Memory B cell (primary cell): ENCODE results near the gene CAMTA1.
"Not testable (repeated sequence)": the region's sequence is repeated elsewhere in the genome, so short reads cannot be mapped to it uniquely, and the experiment has no call there.

Experiments used
- ATAC-seq: fragments of 150-1000 bp; cut with Tn5 transposase; 2 replicates; pipeline ENCODE4 v1.10.0; 2021; ENCODE audit warnings: low read depth, mild to moderate bottlenecking, moderate library complexity
- DNase-seq, 2 donors: peaks; one replicate each; pipeline ENCODE4 v3.0.0; 2022; ENCODE audit warnings: low spot score in 2 of 2
- H3K27ac Mint-ChIP-seq: one replicate; pipeline ENCODE4 v1.8.0; 2022; ENCODE audit warnings: mild to moderate bottlenecking, moderate library complexity, mixed read lengths
- H3K27me3 Mint-ChIP-seq: one replicate; pipeline ENCODE4 v1.8.0; 2022; ENCODE audit warnings: mixed read lengths
- H3K36me3 Mint-ChIP-seq: one replicate; pipeline ENCODE4 v1.8.0; 2022; ENCODE audit warnings: mild to moderate bottlenecking, mixed read lengths
- H3K4me1 Mint-ChIP-seq: one replicate; pipeline ENCODE4 v1.8.0; 2022; ENCODE audit warnings: mixed read lengths
- H3K4me3 Mint-ChIP-seq: one replicate; pipeline ENCODE4 v1.8.0; 2022; ENCODE audit warnings: mild to moderate bottlenecking, moderate library complexity, mixed read lengths
- H3K9me3 Mint-ChIP-seq: one replicate; pipeline ENCODE4 v1.8.0; 2022; ENCODE audit warnings: mixed read lengths

Gene CAMTA1

DNA sequence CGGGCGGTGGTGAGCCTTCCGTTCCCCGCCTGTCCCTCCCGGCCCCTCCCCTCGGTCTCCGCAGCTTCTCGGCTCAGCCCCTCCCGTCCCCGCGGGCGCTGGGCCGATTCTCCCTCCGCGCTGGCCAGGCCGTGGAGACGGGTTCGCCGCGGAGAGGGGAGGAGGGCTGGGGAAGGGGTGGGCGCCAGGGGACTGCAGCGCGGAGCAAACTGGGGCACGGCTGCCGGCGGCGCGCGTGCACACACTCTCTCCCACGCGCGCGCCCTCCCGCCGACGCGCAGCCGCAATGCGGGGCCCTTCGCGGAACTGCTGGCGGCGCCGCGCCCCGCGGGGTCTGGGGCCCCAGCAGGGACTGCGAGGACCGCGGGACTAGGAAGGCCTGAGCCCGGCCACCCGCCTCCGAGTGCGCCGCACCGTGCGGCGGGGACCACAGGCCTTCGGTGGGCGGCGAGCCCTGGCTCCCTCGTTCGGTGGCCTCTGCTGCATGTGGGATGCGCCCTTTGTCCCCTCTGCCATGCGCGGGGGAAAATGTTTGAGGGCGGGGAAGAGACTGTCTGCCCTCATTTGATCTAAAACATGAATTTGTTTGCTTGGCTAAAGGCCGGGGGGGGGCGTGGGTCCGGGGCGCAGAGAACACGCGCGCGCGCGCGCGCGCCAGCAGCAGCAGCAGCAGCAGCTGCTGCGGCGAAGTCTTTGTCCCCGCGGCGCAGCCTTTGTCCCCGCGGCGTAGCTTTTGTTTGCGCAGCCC is 895.1 kb downstream of the CAMTA1 start:
- Mint-ChIP-seq H3K36me3 (no peaks in the 10 kb centered on the region), H3K4me1 (no peaks in the 10 kb centered on the region), H3K4me3 (peak overlapping the region; percentile 85), H3K27ac (no peak overlapping the region), H3K27me3 (peaks cover 2% of the 10 kb centered on the region), H3K9me3 (no peaks in the 10 kb centered on the region)
- peak in 1 of 2 donors; percentile 41 for DNase-seq
- peak; percentile 73 for ATAC-seq

DNA sequence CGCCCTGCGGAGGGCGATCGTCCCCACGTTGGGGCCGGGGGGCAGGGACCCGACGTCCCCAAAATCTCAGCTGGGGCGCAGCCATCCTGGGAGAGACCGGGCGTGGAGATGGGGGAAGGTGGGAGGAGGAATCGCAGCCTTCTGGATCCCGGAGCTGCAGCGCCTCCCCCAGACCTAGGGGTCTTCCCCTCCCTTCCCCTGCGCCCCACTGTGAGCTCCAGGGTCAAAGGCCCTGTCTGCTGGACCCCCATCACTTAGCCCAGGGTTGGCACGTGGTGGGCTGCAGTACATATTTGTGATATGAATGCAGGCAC is 895.7 kb downstream of the CAMTA1 start:
- ATAC-seq, result no peak
- no peaks in the 10 kb centered on the region for H3K9me3 Mint-ChIP-seq
- H3K4me3 Mint-ChIP-seq, result peak overlapping the region; percentile 65
- H3K36me3 Mint-ChIP-seq, result no peaks in the 10 kb centered on the region
- no peak for DNase-seq
- H3K27ac Mint-ChIP-seq, result no peak overlapping the region
- peaks cover 5% of the 10 kb centered on the region for H3K27me3 Mint-ChIP-seq
- no peaks in the 10 kb centered on the region for H3K4me1 Mint-ChIP-seq

DNA sequence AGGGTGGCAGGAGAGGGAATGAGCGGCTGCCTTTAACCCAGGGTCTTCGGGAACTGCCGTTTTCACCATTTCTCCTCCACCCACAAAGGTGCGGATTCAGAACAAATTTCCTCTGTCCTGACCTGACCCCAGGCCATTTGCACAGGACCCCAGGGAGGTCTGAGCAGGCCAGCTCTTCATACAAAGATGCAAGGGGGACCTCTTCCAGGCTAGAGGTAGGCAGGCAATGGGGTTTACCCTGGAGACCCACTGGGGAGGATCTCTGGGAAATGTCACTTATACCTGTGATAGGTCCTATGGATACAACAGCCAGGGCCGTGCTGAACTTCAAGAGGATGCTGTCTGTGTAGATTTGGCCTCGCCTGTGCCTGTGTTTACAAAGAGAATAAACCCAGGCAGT is 896.1 kb downstream of the CAMTA1 start:
- H3K27me3 Mint-ChIP-seq, result peaks cover 8% of the 10 kb centered on the region
- no peaks in the 10 kb centered on the region for H3K9me3 Mint-ChIP-seq
- H3K4me1 Mint-ChIP-seq, result no peaks in the 10 kb centered on the region
- ATAC-seq (no peak), DNase-seq (no peak)
- no peak overlapping the region for H3K27ac Mint-ChIP-seq
- no peaks in the 10 kb centered on the region for H3K36me3 Mint-ChIP-seq
- H3K4me3 Mint-ChIP-seq, result no peak overlapping the region

DNA sequence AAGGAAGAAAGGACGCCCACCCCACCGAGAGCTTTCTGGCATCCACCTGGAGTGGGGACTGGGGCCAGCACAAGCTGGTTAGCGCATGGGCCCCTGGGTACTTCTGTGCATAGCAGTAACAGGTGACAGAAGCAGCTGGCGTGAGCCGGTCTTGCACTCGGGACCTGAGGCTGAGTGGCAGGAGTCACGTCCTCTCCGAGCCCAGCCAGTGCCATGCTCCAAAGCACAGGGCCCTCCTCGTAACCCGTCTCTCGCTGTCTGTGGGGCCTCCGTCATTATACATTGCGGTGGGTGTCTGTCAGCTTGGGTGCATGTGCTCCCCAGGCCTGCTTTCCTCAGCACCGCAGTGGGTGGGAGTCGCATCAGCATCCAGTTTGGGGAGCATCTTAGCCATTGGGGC is 898.3 kb downstream of the CAMTA1 start:
- no peaks in the 10 kb centered on the region for H3K9me3 Mint-ChIP-seq
- DNase-seq (no peak), ATAC-seq (no peak)
- peaks cover 14% of the 10 kb centered on the region for H3K27me3 Mint-ChIP-seq
- no peak overlapping the region for H3K4me3 Mint-ChIP-seq
- no peak overlapping the region for H3K27ac Mint-ChIP-seq
- H3K36me3 Mint-ChIP-seq, result no peaks in the 10 kb centered on the region
- H3K4me1 Mint-ChIP-seq, result no peaks in the 10 kb centered on the region

DNA sequence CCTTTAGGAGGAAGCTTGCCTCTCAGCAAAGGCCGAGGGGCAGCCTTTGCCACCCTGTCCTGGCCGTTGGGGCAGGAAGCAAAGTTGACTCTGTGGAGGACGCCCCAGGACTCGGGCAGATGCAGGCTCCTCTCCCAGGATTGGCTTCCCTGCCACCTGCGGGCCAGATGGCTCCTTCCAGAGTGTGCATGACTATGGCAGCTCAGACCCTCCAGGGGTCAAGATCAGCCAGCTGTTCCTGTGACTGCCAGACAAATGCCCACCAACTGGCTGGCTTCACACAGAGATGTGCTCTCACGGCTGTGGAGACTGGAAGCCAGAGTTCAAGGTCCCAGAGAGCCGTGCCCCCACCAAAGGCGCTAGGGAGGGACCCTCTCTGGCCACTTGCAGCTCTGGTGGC is 898.9 kb downstream of the CAMTA1 start:
- ATAC-seq, result no peak
- Mint-ChIP-seq H3K9me3 (no peaks in the 10 kb centered on the region), H3K4me1 (no peaks in the 10 kb centered on the region), H3K27ac (no peak overlapping the region), H3K4me3 (no peak overlapping the region), H3K27me3 (peaks cover 14% of the 10 kb centered on the region), H3K36me3 (no peaks in the 10 kb centered on the region)
- no peak for DNase-seq

DNA sequence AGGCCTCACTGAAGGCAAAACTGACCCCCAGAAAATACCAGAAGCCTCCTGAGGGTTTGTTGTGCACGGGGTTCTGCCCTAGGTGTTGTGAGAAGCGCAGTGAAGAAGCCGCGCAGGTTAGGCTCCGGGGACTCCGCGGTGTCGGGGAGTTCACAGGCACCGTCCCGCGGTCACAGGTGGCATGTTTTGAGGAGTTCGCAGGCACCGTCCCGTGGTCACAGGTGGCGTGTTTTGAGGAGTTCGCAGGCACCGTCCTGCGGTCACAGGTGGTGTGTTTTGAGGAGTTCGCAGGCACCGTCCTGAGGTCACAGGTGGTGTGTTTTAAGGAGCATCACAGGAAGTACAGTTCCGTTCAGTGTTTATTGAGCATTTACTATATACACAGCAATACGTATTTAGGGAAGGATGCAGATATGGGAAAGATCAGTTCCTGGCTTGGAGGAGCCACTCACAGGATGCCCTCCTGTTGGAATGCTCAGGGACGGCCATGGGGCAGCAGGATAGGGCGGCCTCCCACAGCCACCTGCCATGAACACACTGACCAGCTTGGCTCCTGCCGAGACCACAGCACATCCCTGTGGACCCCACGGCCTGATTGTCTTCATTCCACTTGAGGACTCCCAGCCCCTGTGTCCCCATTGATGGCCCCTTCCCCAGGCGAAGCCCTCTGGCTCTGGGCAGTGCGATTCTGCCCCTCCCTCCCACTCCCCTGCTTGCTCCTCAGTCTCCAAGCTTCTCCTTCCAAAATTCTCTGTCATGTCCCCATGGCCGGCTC is 899.8 kb downstream of the CAMTA1 start:
- no peak for ATAC-seq
- Mint-ChIP-seq H3K4me3 (no peak overlapping the region), H3K27me3 (peaks cover 14% of the 10 kb centered on the region), H3K4me1 (no peaks in the 10 kb centered on the region), H3K36me3 (no peaks in the 10 kb centered on the region), H3K9me3 (no peaks in the 10 kb centered on the region), H3K27ac (no peak overlapping the region)
- no peak for DNase-seq

DNA sequence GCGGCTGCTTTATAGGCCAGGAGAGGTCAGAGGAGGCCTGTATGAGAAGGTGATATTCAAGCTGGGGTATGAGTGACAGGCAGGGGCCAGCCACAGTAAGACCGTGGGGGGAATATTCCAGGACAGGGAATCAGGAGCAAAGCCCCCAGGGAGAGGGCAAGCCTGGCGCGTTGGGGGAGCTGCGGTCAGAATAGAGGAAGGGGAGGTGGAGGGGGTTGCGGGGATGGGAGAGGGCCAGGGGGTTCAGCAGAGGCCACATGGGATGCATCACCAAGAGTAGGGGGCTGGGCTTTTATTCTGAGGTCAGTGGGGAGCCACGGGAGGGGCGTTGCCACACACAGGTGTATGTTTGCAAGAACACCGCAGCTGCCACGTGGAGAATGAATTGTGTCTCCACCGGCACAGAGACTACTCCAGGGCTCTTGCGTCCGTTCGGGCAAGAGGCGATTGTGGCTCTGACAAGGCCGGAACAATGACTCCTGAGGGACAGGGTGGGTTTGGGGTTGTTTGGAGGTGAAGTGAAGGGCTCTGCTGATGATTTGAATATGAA is 901.1 kb downstream of the CAMTA1 start:
- Mint-ChIP-seq H3K4me3 (no peak overlapping the region), H3K27ac (no peak overlapping the region), H3K4me1 (no peaks in the 10 kb centered on the region), H3K36me3 (no peaks in the 10 kb centered on the region), H3K9me3 (peaks cover under 1% of the 10 kb centered on the region), H3K27me3 (peaks cover 18% of the 10 kb centered on the region)
- no peak for ATAC-seq
- DNase-seq, result no peak

DNA sequence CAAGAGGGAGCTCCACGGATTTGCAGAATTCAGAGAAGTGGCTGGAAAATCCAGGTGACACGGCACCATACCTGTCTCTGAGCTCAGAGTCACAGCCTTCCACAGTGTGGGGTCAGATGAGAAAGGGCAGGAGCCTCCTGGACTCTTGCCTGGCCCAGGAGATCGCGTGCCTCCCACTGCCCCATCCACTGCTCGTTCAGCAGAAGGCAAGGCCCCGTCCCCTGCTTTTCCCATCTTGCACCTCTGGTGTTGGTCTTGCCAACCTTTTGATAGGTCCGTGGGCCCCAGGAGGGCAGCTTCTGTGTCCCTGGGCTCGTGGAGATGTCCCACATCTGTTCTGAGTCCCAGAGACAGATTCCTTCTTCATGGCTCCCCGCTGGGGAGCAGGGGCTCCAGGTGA is 902.2 kb downstream of the CAMTA1 start:
- peaks cover 2% of the 10 kb centered on the region for H3K36me3 Mint-ChIP-seq
- H3K9me3 Mint-ChIP-seq, result peaks cover 3% of the 10 kb centered on the region
- ATAC-seq (no peak), DNase-seq (no peak)
- no peaks in the 10 kb centered on the region for H3K4me1 Mint-ChIP-seq
- no peak overlapping the region for H3K27ac Mint-ChIP-seq
- H3K4me3 Mint-ChIP-seq, result no peak overlapping the region
- H3K27me3 Mint-ChIP-seq, result peaks cover 21% of the 10 kb centered on the region

DNA sequence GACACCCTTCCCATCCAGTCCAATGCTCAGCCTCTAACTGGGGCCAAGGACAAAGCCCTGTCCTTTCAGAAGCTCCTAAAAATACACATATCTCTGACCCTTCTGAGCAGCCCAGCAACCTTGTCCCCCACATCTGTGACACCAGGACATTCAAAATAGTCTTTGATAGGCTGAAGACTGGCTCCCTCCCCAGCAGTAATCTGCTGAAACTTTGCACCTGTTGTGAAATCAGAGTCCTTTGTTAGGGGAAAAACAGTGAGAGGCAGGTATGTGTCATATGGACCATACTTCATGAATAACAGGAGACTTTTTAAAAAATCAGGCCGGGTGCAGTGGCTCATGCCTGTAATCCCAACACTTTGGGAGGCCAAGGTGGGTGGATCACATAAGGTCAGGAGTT is 903.4 kb downstream of the CAMTA1 start:
- no peak for DNase-seq
- H3K9me3 Mint-ChIP-seq, result peaks cover 6% of the 10 kb centered on the region
- ATAC-seq, result no peak
- H3K27ac Mint-ChIP-seq, result no peak overlapping the region
- H3K4me3 Mint-ChIP-seq, result no peak overlapping the region
- H3K27me3 Mint-ChIP-seq, result peaks cover 23% of the 10 kb centered on the region
- H3K4me1 Mint-ChIP-seq, result no peaks in the 10 kb centered on the region
- H3K36me3 Mint-ChIP-seq, result peaks cover 2% of the 10 kb centered on the region

DNA sequence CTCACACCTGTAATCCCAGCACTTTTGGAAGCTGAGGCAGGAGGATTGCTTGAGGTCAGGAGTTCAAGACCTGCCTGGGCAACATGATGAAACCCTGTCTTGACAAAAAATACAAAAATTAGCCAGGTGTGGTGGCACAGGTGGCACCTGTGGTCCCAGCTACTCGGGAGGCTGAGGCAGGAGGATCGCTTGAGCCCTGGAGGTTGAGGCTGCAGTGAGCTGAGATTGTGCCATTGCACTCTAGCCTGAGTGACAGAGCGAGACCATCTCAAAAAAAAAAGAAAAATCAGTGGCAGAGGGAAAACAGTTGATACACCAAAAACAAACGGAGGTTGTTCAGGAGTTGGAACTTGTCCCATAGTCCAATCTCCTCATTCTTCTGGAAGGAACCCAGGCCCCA is 904.1 kb downstream of the CAMTA1 start:
- not testable (repeated sequence) for H3K9me3 Mint-ChIP-seq, H3K4me1 Mint-ChIP-seq, H3K36me3 Mint-ChIP-seq, ATAC-seq, H3K27ac Mint-ChIP-seq, DNase-seq, H3K4me3 Mint-ChIP-seq
- H3K27me3 Mint-ChIP-seq, result peaks cover 25% of the 10 kb centered on the region

DNA sequence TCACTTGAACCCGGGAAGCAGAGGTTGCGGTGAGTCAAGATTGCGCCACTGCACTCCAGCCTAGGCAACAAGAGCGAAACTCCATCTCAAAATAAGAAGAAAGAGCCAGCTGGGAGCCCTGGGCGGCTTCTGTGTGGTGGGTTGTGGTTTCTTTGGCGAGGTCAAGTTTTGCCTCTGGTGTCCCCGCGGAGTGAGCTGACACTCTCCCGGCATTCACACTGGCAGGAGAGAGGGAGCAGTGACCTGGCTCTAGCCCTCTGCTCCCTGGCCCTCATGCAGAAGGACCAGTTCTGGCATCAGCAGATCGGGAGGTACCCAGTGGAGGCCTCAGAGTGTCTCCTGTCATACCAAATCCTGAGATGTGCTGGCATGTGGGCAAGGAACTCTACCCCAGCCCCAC is 904.8 kb downstream of the CAMTA1 start:
- no peak for DNase-seq
- H3K27ac Mint-ChIP-seq, result no peak overlapping the region
- ATAC-seq, result no peak
- peaks cover 2% of the 10 kb centered on the region for H3K36me3 Mint-ChIP-seq
- no peak overlapping the region for H3K4me3 Mint-ChIP-seq
- peaks cover 25% of the 10 kb centered on the region for H3K27me3 Mint-ChIP-seq
- peaks cover 11% of the 10 kb centered on the region for H3K9me3 Mint-ChIP-seq
- H3K4me1 Mint-ChIP-seq, result no peaks in the 10 kb centered on the region

DNA sequence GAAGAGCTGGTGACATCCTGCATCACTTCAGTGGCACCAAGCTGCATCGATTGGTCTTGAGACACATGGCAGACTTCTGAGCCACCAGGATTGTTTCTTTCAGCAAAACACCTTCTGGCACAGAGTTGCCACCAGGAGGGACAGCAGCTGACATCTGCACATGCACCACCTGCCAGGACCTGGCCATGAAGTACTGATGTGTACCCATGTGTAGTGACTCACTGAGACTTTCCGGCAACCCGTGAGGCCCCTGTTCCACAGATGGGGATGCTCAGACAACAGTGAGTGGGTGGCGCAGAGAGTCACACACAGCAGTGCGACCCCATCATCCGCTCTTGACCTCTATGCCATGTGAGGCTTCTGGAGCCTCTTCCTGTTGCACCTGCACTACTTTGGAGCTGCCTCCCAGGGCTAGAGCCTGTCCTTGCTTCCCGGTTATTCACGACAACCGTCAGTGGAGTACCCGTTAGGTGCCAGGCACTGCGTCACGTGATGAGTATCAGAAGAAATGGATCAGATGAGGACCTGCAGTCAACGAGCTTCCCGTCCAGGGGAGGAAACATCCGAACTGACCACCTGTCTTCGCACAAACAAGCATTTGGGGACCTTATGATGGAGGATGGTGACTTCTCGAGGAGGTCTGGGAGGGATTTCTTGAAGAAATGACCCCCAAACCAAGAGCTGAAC is 905.4 kb downstream of the CAMTA1 start:
- H3K9me3 Mint-ChIP-seq, result peaks cover 11% of the 10 kb centered on the region
- peaks cover 23% of the 10 kb centered on the region for H3K27me3 Mint-ChIP-seq
- peaks cover 2% of the 10 kb centered on the region for H3K36me3 Mint-ChIP-seq
- no peak overlapping the region for H3K27ac Mint-ChIP-seq
- no peaks in the 10 kb centered on the region for H3K4me1 Mint-ChIP-seq
- no peak overlapping the region for H3K4me3 Mint-ChIP-seq
- no peak for DNase-seq
- no peak for ATAC-seq

DNA sequence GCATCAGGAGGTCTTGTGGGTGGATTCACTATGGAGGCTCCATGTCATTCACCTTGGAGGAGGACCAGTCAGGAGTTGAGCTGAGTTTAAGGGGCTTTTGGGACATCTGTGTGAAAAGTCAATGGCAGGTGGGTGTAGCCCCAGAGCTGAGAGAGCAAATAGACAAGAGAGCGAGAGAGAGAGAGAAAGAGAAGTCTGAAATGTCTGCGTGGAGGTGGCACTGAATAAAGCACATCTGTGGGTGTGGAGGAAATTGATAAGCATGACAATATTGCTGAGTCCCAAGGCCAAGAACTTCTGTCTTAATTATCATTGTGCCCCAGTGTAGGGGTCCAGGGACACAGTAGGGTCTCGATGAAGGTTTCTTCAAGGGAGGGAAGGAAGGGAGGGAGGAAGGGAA is 906.3 kb downstream of the CAMTA1 start:
- H3K36me3 Mint-ChIP-seq, result peaks cover 2% of the 10 kb centered on the region
- peaks cover 17% of the 10 kb centered on the region for H3K27me3 Mint-ChIP-seq
- H3K9me3 Mint-ChIP-seq, result peaks cover 11% of the 10 kb centered on the region
- H3K4me1 Mint-ChIP-seq, result no peaks in the 10 kb centered on the region
- DNase-seq, result no peak
- ATAC-seq, result no peak
- no peak overlapping the region for H3K27ac Mint-ChIP-seq
- H3K4me3 Mint-ChIP-seq, result no peak overlapping the region

DNA sequence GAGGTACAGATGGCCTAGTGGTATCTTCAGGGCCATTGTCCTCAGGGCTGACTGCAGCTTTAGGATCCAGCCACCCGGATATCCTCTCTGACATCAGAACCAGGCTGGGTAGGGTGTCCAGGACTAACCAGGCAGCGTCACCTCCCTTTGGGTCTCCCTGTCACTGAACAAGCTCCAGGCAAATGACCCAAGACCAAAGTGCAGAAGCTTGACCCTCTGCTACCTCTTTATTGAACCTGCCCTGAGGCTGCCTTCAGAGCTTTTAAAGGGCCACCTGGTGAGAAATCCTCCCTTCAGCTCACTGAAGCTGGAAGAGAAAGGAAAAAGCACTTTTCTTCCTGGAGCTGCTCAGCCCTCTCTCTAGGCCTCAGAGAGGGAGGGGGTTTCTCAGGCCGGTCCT is 906.8 kb downstream of the CAMTA1 start:
- H3K4me3 Mint-ChIP-seq, result no peak overlapping the region
- H3K27me3 Mint-ChIP-seq, result peaks cover 13% of the 10 kb centered on the region
- ATAC-seq (no peak), DNase-seq (no peak)
- no peak overlapping the region for H3K27ac Mint-ChIP-seq
- H3K36me3 Mint-ChIP-seq, result peaks cover 2% of the 10 kb centered on the region
- H3K9me3 Mint-ChIP-seq, result peaks cover 11% of the 10 kb centered on the region
- no peaks in the 10 kb centered on the region for H3K4me1 Mint-ChIP-seq
